ENCODE measurements around the gene DPH2. TPM values are rescaled to one million over a fixed set of nuclear protein-coding genes. Genes with fewer than 3 reads are reported as not detected.

Gene DPH2
- 10 to 100 TPM; 14.2 to 17.9 TPM for polyA plus RNA-seq

- H3K27me3 ChIP-seq (ENCODE audit: control insufficient read depth in 1 of 2, insufficient read depth in 2 of 2, low read length in 2 of 2) = no peaks in the 10 kb centered on the region
- 1% methylated on average over 47 of the region's 47 CpGs for WGBS, 2 donors
- peak within 1 kb of the TSS; percentile 24 to 26 for H3K27ac ChIP-seq (ENCODE audit: low read depth in 2 of 2, low read length in 1 of 2)
- peaks cover 0 to 28% of the 10 kb centered on the region in 2 donors for H3K36me3 ChIP-seq (ENCODE audit: control insufficient read depth in 2 of 2, insufficient read depth in 2 of 2, low read length in 1 of 2)
- H3K9me3 ChIP-seq (ENCODE audit: control insufficient read depth in 2 of 2, insufficient read depth in 1 of 2, low read depth in 1 of 2, low read length in 1 of 2) = no peaks in the 10 kb centered on the region
- H3K4me3 ChIP-seq (ENCODE audit: low read depth in 1 of 2, low read length in 2 of 2) = peak within 1 kb of the TSS; percentile 70 to 96
- peaks cover 4 to 11% of the 10 kb centered on the region in 2 donors for H3K4me1 ChIP-seq (ENCODE audit: control insufficient read depth in 2 of 2, insufficient read depth in 2 of 2, low read length in 1 of 2)
Observed at GRCh38 chr1:43969746-43970466, at the start of gene DPH2. TSS of gene DPH2 (plus strand) at chr1:43970010. CDS start at chr1:43970176, 166 bp downstream.

- H3K36me3 ChIP-seq (ENCODE audit: control insufficient read depth in 2 of 2, insufficient read depth in 2 of 2, low read length in 1 of 2) = no peaks in the 10 kb centered on the region
- no peak overlapping the region for H3K27ac ChIP-seq (ENCODE audit: low read depth in 2 of 2, low read length in 1 of 2)
- 94 to 97% methylated on average over 6 of the region's 6 CpGs for WGBS, 2 donors
- no peak overlapping the region for H3K4me3 ChIP-seq (ENCODE audit: low read depth in 1 of 2, low read length in 2 of 2)
- no peaks in the 10 kb centered on the region for H3K9me3 ChIP-seq (ENCODE audit: control insufficient read depth in 2 of 2, insufficient read depth in 1 of 2, low read depth in 1 of 2, low read length in 1 of 2)
- H3K27me3 ChIP-seq (ENCODE audit: control insufficient read depth in 1 of 2, insufficient read depth in 2 of 2, low read length in 2 of 2) = no peaks in the 10 kb centered on the region
- H3K4me1 ChIP-seq (ENCODE audit: control insufficient read depth in 2 of 2, insufficient read depth in 2 of 2, low read length in 1 of 2) = no peaks in the 10 kb centered on the region
Observed at GRCh38 chr1:43921022-43921421, 48.8 kb upstream of the DPH2 start.

- Histone ChIP-seq H3K36me3 (ENCODE audit: control insufficient read depth in 2 of 2, insufficient read depth in 2 of 2, low read length in 1 of 2) (no peaks in the 10 kb centered on the region), H3K4me1 (ENCODE audit: control insufficient read depth in 2 of 2, insufficient read depth in 2 of 2, low read length in 1 of 2) (peaks cover 0 to under 1% of the 10 kb centered on the region in 2 donors), H3K27me3 (ENCODE audit: control insufficient read depth in 1 of 2, insufficient read depth in 2 of 2, low read length in 2 of 2) (no peaks in the 10 kb centered on the region), H3K4me3 (ENCODE audit: low read depth in 1 of 2, low read length in 2 of 2) (no peak overlapping the region), H3K9me3 (ENCODE audit: control insufficient read depth in 2 of 2, insufficient read depth in 1 of 2, low read depth in 1 of 2, low read length in 1 of 2) (no peaks in the 10 kb centered on the region), H3K27ac (ENCODE audit: low read depth in 2 of 2, low read length in 1 of 2) (no peak overlapping the region)
- 76 to 77% methylated on average over 4 of the region's 4 CpGs for WGBS, 2 donors
Observed at GRCh38 chr1:43924516-43924915, 45.3 kb upstream of the DPH2 start.

- no peak overlapping the region for H3K4me3 ChIP-seq (ENCODE audit: low read depth in 1 of 2, low read length in 2 of 2)
- no peaks in the 10 kb centered on the region for H3K27me3 ChIP-seq (ENCODE audit: control insufficient read depth in 1 of 2, insufficient read depth in 2 of 2, low read length in 2 of 2)
- H3K27ac ChIP-seq (ENCODE audit: low read depth in 2 of 2, low read length in 1 of 2) = no peak overlapping the region
- no peaks in the 10 kb centered on the region for H3K36me3 ChIP-seq (ENCODE audit: control insufficient read depth in 2 of 2, insufficient read depth in 2 of 2, low read length in 1 of 2)
- no peaks in the 10 kb centered on the region for H3K9me3 ChIP-seq (ENCODE audit: control insufficient read depth in 2 of 2, insufficient read depth in 1 of 2, low read depth in 1 of 2, low read length in 1 of 2)
- H3K4me1 ChIP-seq (ENCODE audit: control insufficient read depth in 2 of 2, insufficient read depth in 2 of 2, low read length in 1 of 2) = peaks cover 0 to 8% of the 10 kb centered on the region in 2 donors
- 92 to 95% methylated on average over 9 of the region's 9 CpGs for WGBS, 2 donors
Observed at GRCh38 chr1:43925846-43926245, 44.0 kb upstream of the DPH2 start.

GRCh38 chr1:43930168-43930948 is 39.5 kb upstream of the DPH2 start:
- Histone ChIP-seq H3K36me3 (ENCODE audit: control insufficient read depth in 2 of 2, insufficient read depth in 2 of 2, low read length in 1 of 2) (no peaks in the 10 kb centered on the region), H3K27ac (ENCODE audit: low read depth in 2 of 2, low read length in 1 of 2) (peak overlapping the region in 1 of 2 donors; percentile 18), H3K9me3 (ENCODE audit: control insufficient read depth in 2 of 2, insufficient read depth in 1 of 2, low read depth in 1 of 2, low read length in 1 of 2) (no peaks in the 10 kb centered on the region), H3K27me3 (ENCODE audit: control insufficient read depth in 1 of 2, insufficient read depth in 2 of 2, low read length in 2 of 2) (no peaks in the 10 kb centered on the region), H3K4me3 (ENCODE audit: low read depth in 1 of 2, low read length in 2 of 2) (no peak overlapping the region), H3K4me1 (ENCODE audit: control insufficient read depth in 2 of 2, insufficient read depth in 2 of 2, low read length in 1 of 2) (peaks cover 3 to 25% of the 10 kb centered on the region in 2 donors)
- 80 to 83% methylated on average over 10 of the region's 10 CpGs for WGBS, 2 donors

- no peak overlapping the region for H3K27ac ChIP-seq (ENCODE audit: low read depth in 2 of 2, low read length in 1 of 2)
- H3K4me3 ChIP-seq (ENCODE audit: low read depth in 1 of 2, low read length in 2 of 2) = no peak overlapping the region
- no peaks in the 10 kb centered on the region for H3K36me3 ChIP-seq (ENCODE audit: control insufficient read depth in 2 of 2, insufficient read depth in 2 of 2, low read length in 1 of 2)
- peaks cover 3 to 29% of the 10 kb centered on the region in 2 donors for H3K4me1 ChIP-seq (ENCODE audit: control insufficient read depth in 2 of 2, insufficient read depth in 2 of 2, low read length in 1 of 2)
- no peaks in the 10 kb centered on the region for H3K27me3 ChIP-seq (ENCODE audit: control insufficient read depth in 1 of 2, insufficient read depth in 2 of 2, low read length in 2 of 2)
- H3K9me3 ChIP-seq (ENCODE audit: control insufficient read depth in 2 of 2, insufficient read depth in 1 of 2, low read depth in 1 of 2, low read length in 1 of 2) = no peaks in the 10 kb centered on the region
- 48 to 57% methylated on average over 4 of the region's 4 CpGs for WGBS, 2 donors
Observed at GRCh38 chr1:43930949-43931275, 38.9 kb upstream of the DPH2 start.

GRCh38 chr1:43931711-43932660 is 37.8 kb upstream of the DPH2 start:
- 91 to 92% methylated on average over 13 of the region's 13 CpGs for WGBS, 2 donors
- no peaks in the 10 kb centered on the region for H3K9me3 ChIP-seq (ENCODE audit: control insufficient read depth in 2 of 2, insufficient read depth in 1 of 2, low read depth in 1 of 2, low read length in 1 of 2)
- no peaks in the 10 kb centered on the region for H3K27me3 ChIP-seq (ENCODE audit: control insufficient read depth in 1 of 2, insufficient read depth in 2 of 2, low read length in 2 of 2)
- H3K4me3 ChIP-seq (ENCODE audit: low read depth in 1 of 2, low read length in 2 of 2) = no peak overlapping the region
- H3K4me1 ChIP-seq (ENCODE audit: control insufficient read depth in 2 of 2, insufficient read depth in 2 of 2, low read length in 1 of 2) = peaks cover 3 to 36% of the 10 kb centered on the region in 2 donors
- no peak overlapping the region for H3K27ac ChIP-seq (ENCODE audit: low read depth in 2 of 2, low read length in 1 of 2)
- H3K36me3 ChIP-seq (ENCODE audit: control insufficient read depth in 2 of 2, insufficient read depth in 2 of 2, low read length in 1 of 2) = no peaks in the 10 kb centered on the region

- WGBS, 2 donors = 30 to 33% methylated on average over 8 of the region's 8 CpGs
- no peak overlapping the region for H3K27ac ChIP-seq (ENCODE audit: low read depth in 2 of 2, low read length in 1 of 2)
- peak overlapping the region; percentile 34 to 39 for H3K4me3 ChIP-seq (ENCODE audit: low read depth in 1 of 2, low read length in 2 of 2)
- H3K4me1 ChIP-seq (ENCODE audit: control insufficient read depth in 2 of 2, insufficient read depth in 2 of 2, low read length in 1 of 2) = peaks cover 3 to 38% of the 10 kb centered on the region in 2 donors
- no peaks in the 10 kb centered on the region for H3K27me3 ChIP-seq (ENCODE audit: control insufficient read depth in 1 of 2, insufficient read depth in 2 of 2, low read length in 2 of 2)
- H3K36me3 ChIP-seq (ENCODE audit: control insufficient read depth in 2 of 2, insufficient read depth in 2 of 2, low read length in 1 of 2) = no peaks in the 10 kb centered on the region
- no peaks in the 10 kb centered on the region for H3K9me3 ChIP-seq (ENCODE audit: control insufficient read depth in 2 of 2, insufficient read depth in 1 of 2, low read depth in 1 of 2, low read length in 1 of 2)
Observed at GRCh38 chr1:43932786-43933385, 36.9 kb upstream of the DPH2 start.

Measured in esophagus (tissue), 2 donors.